HCEC 1CT (cell line): ENCODE results near the gene POLDIP3.
"Not testable (repeated sequence)": the region's sequence is repeated elsewhere in the genome, so short reads cannot be mapped to it uniquely, and the experiment has no call there.

ENCODE experiments used
- DNase-seq: peaks from one replicate; pipeline ENCODE4 v3.0.0-alpha.2; 2017

Gene POLDIP3

DNA sequence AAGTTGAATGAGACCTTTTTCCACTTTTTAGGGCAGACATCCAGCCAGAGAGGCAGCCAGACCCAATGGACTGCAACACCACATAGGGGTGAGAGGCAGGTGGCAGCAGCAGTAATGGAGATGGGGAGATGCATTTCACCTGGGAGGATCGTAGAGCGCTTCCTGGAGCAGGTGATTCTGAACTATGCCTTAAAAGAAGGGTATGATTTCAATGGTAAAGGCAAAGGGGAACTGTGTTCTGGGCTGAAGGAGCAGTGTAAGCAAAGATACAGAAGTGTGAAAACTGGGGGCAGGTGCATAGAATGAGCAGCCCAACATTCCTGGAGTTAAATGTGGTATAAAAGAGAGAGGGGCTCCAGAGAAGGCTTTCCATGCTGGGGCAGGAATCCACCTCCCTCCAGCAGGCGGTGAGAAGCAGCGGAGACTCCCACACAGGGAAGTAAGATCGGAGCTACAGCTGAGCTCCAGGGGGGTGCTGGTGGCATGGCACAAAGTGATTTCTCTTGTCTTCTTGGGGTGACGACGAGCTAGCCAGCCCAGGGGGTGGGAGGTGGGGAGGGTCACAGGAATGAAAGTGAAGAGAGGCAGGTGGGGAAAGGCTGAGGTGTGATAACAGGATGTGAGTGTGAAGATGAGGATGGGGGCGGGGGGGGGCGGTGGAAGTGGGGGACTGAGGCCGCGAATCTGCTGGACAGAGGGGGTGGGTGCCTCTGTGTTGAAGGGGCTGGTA, 65.2 kb downstream of the POLDIP3 start:
- DNase-seq, result no peak

DNA sequence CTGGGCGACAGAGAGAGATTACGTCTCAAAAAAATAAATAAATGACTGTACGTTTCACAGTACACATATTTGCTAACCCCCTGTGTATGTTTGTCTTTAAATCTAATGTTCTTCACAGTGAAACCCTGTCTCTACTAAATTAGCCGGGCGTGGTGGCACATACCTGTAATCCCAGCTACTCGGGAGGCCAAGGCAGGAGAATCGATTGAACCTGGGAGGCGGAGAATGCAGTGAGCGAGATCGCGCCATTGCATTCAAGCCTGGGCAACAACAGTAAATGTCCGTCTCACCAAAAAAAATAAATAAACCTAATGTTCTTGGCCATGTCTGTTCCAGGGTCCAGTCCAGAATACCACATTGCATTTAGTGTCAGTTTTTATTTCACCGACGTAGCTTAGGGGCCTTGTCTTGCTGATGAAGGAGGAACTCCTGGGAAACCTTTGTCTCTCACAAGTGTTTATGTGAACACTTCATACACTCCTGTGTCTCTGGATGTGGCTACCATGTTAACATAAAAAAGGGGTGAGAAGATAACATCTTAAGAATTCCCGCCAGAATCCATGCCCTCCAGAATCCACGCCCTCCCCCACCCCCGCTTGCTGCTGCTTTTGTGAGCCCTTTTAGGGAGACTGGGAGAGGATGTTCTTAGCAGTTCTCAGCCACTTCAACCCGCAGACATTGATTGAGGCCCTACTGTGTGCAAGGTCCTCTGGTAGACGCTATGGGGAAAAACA, 65.9 kb downstream of the POLDIP3 start:
- no peak for DNase-seq

DNA sequence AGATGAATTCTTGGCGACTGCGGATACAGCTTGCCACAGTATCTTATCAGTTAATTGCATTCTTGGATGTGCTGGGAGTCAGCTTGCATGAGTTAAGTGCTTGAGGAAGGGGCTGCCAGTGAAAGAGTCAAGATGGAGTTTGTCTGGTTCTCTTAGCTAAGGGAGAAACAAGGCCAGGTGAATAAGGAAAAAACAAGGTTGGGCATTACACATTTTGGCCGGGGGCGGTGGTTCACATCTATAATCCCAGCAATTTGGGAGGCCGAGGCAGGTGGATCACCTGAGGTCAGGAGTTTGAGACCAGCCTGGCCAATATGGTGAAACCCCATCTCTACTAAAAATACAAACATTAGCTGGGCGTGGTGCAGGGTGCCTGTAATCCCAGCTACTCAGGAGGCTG, 66.6 kb downstream of the POLDIP3 start:
- not testable (repeated sequence) for DNase-seq

DNA sequence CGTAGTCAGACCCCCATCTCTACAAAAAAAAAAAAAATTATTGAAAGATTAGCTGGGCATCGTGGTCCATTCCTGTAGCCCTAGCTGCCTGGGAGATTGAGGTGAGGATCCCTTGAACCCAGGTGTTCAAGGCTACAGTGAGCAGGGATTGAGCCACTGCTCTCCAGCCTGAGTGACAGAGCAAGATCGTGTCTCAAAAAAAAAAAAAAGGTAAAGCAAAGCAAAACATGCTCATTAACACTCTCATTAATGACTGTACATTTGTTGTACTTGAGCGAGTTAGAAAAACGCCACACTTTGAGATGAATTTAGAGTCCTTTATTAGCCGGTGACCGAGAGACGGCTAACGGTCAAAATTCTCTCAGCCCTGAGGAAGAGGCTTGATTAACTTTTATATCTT, 67.1 kb downstream of the POLDIP3 start:
- DNase-seq, result no peak

DNA sequence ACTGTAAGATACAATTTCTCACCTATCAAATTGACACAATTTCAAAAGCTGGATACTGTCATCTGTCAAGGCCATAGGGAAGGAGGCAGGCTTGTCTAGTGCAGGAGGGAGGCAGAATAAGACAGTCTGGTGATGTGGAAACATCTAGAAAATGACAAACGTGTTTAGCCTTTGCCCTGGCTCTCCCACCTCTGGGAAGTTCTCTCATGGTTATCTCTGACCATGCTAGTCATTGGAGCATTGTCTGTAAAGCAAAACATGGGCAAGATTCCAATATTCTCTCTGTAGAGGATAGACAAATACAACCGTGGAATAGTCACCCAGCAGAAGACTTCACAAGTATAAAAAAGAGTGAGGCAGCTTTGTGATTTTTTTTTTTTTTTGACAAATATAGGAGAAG, 70.0 kb downstream of the POLDIP3 start:
- DNase-seq, result no peak

DNA sequence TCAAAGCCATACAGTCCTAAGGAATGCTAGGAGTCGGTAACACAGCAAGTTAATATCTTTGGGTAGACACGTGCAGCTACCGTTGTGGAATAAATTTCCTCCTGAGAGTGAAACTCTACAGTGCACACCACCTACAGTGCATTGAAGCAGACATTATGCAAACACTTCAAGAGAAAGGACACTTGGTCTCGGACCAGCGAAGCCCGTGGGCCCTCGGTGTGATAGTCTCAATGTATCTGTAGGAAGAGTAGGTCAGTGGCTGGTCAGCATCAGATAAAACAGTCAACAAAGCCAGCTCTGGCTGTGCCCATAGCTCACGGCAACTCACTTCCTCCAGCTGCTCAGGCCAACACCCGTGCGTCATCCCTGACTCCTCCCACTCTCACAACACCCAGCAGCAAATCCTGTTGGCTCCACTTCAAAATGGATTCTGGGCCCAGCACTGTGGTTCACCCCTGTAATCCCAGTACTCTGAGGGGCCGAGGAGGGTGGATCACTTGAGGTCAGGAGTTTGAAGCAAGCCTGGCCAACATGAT, 75.4 kb downstream of the POLDIP3 start:
- DNase-seq, result peak; percentile 36

DNA sequence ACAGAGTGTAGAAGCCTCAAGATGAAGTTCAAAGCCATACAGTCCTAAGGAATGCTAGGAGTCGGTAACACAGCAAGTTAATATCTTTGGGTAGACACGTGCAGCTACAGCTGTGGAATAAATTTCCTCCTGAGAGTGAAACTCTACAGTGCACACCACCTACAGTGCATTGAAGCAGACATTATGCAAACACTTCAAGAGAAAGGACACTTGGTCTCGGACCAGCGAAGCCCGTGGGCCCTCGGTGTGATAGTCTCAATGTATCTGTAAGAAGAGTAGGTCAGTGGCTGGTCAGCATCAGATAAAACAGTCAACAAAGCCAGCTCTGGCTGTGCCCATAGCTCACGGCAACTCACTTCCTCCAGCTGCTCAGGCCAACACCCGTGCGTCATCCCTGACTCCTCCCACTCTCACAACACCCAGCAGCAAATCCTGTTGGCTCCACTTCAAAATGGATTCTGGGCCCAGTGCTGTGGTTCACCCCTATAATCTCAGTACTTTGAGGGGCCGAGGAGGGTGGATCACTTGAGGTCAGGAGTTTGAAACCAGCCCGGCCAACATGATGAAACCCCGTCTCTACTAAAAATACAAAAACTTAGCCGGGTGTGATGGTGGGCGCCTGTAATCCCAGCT, 77.4 kb downstream of the POLDIP3 start:
- DNase-seq, result not testable (repeated sequence)

DNA sequence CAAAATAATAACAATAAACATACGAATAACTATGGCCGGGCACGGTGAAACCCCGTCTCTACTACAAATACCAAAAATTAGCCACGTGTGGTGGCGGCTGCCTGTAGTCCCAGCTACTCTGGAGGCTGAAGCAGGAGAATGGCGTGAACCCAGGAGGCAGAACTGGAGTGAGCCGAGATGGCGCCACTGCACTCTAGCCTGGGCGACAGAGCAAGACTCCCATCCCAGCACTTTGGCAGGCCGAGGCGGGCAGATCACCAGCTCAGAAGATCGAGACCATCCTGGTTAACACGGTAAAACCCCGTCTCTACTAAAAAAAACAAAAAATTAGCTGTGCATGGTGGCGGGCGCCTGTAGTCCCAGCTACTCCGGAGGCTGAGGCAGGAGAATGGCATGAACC, 78.0 kb downstream of the POLDIP3 start:
- DNase-seq, result not testable (repeated sequence)

DNA sequence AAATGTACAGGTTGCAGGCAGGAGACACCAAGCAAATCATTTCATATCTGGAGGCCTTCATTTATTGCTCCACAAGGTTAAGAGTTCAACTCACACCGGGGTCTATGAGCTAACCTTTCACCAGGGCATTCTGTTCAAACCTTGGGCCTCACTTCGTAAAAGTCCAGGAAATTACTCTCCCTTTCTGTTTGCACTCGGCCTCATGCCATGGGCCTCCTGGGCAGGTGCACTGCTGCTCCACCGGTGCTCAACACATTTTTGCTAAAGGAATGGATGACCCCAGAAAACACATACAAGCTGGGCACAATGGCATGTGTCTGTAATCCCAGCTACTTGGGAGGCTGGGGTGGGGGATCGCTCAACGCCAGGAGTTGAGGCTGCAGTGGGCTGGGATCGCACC, 78.5 kb downstream of the POLDIP3 start:
- no peak for DNase-seq

DNA sequence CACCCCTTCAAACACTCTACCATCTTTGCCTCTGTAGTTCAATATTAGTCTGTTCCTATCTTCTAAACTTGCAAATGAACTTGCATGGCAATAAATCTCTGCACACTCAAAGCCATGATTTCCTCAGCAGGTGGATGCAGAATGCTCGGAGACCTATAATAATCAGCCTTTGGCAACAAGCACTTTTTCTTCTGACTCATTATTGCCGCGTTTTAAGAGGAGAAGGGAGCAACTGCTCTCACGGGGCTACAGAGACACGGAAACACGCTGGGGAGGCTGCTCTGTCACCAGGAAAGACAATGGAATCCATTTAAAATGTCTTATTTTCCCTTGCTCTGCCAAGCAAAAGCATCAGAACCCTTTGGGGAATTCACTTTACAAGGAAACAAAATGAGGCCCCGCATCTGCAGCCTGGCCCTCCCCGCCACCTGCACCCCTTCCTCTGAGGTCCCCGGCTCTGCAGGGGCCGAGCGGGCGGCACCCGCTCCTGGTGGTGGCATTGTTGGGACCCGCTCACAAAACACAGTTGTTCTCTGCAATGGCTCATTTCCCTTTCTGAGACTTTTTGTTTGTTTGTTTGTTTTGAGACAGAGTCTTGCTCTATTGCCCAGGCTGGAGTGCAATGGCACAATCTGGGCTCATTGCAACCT, 79.5 kb downstream of the POLDIP3 start:
- DNase-seq, result not testable (repeated sequence)
